ENCODE data around the gene BACH2.

Gene BACH2

GRCh38 chr6:89992818-89993217, 303.8 kb downstream of the BACH2 start:
- TF ChIP-seq CTCF (IDR thresholded peaks at IDR 0.05; ENCODE audit: low read depth, low read length) = no peak
- no peak overlapping the region for H3K4me3 ChIP-seq (ENCODE audit: low read depth, low read length)

- no peak overlapping the region for H3K4me3 ChIP-seq (ENCODE audit: low read depth, low read length)
- no peak for TF ChIP-seq CTCF (IDR thresholded peaks at IDR 0.05; ENCODE audit: low read depth, low read length)
These were observed 306.9 kb downstream of the BACH2 start for GRCh38 chr6:89989742-89990141.

- no peak overlapping the region for H3K4me3 ChIP-seq (ENCODE audit: low read depth, low read length)
- no peak for TF ChIP-seq CTCF (IDR thresholded peaks at IDR 0.05; ENCODE audit: low read depth, low read length)
These were observed 308.8 kb downstream of the BACH2 start for GRCh38 chr6:89987830-89988229.

GRCh38 chr6:89987140-89987539, 309.5 kb downstream of the BACH2 start:
- no peak overlapping the region for H3K4me3 ChIP-seq (ENCODE audit: low read depth, low read length)
- no peak for TF ChIP-seq CTCF (IDR thresholded peaks at IDR 0.05; ENCODE audit: low read depth, low read length)

GRCh38 chr6:89986650-89987074, 310.0 kb downstream of the BACH2 start:
- no peak for TF ChIP-seq CTCF (IDR thresholded peaks at IDR 0.05; ENCODE audit: low read depth, low read length)
- no peak overlapping the region for H3K4me3 ChIP-seq (ENCODE audit: low read depth, low read length)

GRCh38 chr6:89985751-89986493, 310.7 kb downstream of the BACH2 start:
- no peak overlapping the region for H3K4me3 ChIP-seq (ENCODE audit: low read depth, low read length)

More at GRCh38 chr6:89985751-89986493, 310.7 kb downstream of the BACH2 start:
- TF ChIP-seq CTCF (IDR thresholded peaks at IDR 0.05; ENCODE audit: low read depth, low read length) = no peak
